ENCODE measurements around the gene SLC31A1.

- TF ChIP-seq CTCF (IDR thresholded peaks at IDR 0.05): no peak
- no peak for TF ChIP-seq POLR2A (IDR thresholded peaks at IDR 0.05)
Observed at GRCh38 chr9:113307396-113307975, 86.1 kb downstream of the SLC31A1 start.
